CD8-positive, alpha-beta memory T cell (primary cell): ENCODE results near the gene ALG1. TPM values are rescaled to one million over a fixed set of nuclear protein-coding genes. Genes with fewer than 3 reads are reported as not detected.

Source experiments
- CTCF ChIA-PET: fragments of 350-600 bp; sonication (Branson Sonifier 250); formaldehyde crosslinking; loops from one replicate; lab custom pipeline; 2021; ENCODE audit warnings: antibody characterized with exemption; lab: Charles Lee
- POLR2A ChIA-PET: fragments of 350-600 bp; sonication (Branson Sonifier 250); formaldehyde crosslinking; loops from one replicate; lab custom pipeline; 2021; ENCODE audit warnings: antibody characterized with exemption; lab: Charles Lee
- DNase-seq, 5 donors: peaks; one replicate each; pipeline versions ENCODE4 v3.0.0 to v3.0.0-alpha.2; 2020 to 2022; ENCODE audit warnings: mixed read lengths in 1 of 5
- H3K27ac ChIP-seq: one replicate; pipeline ENCODE4 v1.7.0; 2013; ENCODE audit warnings: low read depth, mild to moderate bottlenecking, low read length, moderate library complexity
- H3K27me3 ChIP-seq: 2 replicates; pipeline ENCODE4 v1.7.0; 2013; ENCODE audit warnings: low read length, mild to moderate bottlenecking; ENCODE audit not compliant: insufficient read depth, poor library complexity, severe bottlenecking
- H3K36me3 ChIP-seq: 2 replicates; pipeline ENCODE4 v1.7.0; 2013; ENCODE audit warnings: mild to moderate bottlenecking, low read length, moderate library complexity; ENCODE audit not compliant: insufficient read depth
- H3K4me1 ChIP-seq: 2 replicates; pipeline ENCODE4 v1.7.0; 2013; ENCODE audit warnings: mild to moderate bottlenecking, low read length, moderate library complexity; ENCODE audit not compliant: insufficient read depth
- H3K4me3 ChIP-seq: 2 replicates; pipeline ENCODE4 v1.7.0; 2013; ENCODE audit warnings: mild to moderate bottlenecking, low read length
- H3K9me3 ChIP-seq: 2 replicates; pipeline ENCODE4 v1.7.0; 2013; ENCODE audit warnings: mild to moderate bottlenecking, low read length
- H3K27ac Mint-ChIP-seq, 8 donors: one replicate each; pipeline ENCODE4 v1.8.0; 2020 to 2021; ENCODE audit warnings: mixed read lengths in 8 of 8, mild to moderate bottlenecking in 6 of 8, inconsistent platforms in 3 of 8, moderate library complexity in 3 of 8
- H3K27me3 Mint-ChIP-seq, 2 donors: one replicate each; pipeline ENCODE4 v1.8.0; 2020 to 2021; ENCODE audit warnings: mixed read lengths in 2 of 2, mild to moderate bottlenecking in 1 of 2, moderate library complexity in 1 of 2
- H3K36me3 Mint-ChIP-seq, 3 donors: one replicate each; pipeline ENCODE4 v1.8.0; 2020 to 2021; ENCODE audit warnings: mixed read lengths in 3 of 3, inconsistent platforms in 1 of 3, mild to moderate bottlenecking in 1 of 3
- H3K4me1 Mint-ChIP-seq, 3 donors: one replicate each; pipeline ENCODE4 v1.8.0; 2020 to 2021; ENCODE audit warnings: mixed read lengths in 3 of 3, inconsistent platforms in 1 of 3, mild to moderate bottlenecking in 1 of 3
- H3K4me3 Mint-ChIP-seq, 7 donors: one replicate each; pipeline ENCODE4 v1.8.0; 2020 to 2021; ENCODE audit warnings: mixed read lengths in 7 of 7, mild to moderate bottlenecking in 6 of 7, moderate library complexity in 4 of 7, inconsistent platforms in 2 of 7
- H3K9me3 Mint-ChIP-seq, 5 donors: one replicate each; pipeline ENCODE4 v1.8.0; 2020 to 2022; ENCODE audit warnings: mixed read lengths in 5 of 5, mild to moderate bottlenecking in 3 of 5, moderate library complexity in 2 of 5, inconsistent platforms in 1 of 5
- polyA plus RNA-seq: library from polyadenylated mRNA; unstranded; fragments of 300-500 nt; fragmentation: Illumina TruSeq; gene quantifications from one replicate; pipeline ENCODE4 v1.2.3, GENCODE V29; 2021
- total RNA-seq, 2 experiments: library from RNA; stranded (reverse); gene quantifications; one replicate each; pipeline ENCODE4 v1.2.3, GENCODE V29; 2021

The ALG1 gene
- total and polyA plus RNA-seq, 3 experiments from 2014 or later = 32.8 to 50.7 (median 47.8) TPM

DNA sequence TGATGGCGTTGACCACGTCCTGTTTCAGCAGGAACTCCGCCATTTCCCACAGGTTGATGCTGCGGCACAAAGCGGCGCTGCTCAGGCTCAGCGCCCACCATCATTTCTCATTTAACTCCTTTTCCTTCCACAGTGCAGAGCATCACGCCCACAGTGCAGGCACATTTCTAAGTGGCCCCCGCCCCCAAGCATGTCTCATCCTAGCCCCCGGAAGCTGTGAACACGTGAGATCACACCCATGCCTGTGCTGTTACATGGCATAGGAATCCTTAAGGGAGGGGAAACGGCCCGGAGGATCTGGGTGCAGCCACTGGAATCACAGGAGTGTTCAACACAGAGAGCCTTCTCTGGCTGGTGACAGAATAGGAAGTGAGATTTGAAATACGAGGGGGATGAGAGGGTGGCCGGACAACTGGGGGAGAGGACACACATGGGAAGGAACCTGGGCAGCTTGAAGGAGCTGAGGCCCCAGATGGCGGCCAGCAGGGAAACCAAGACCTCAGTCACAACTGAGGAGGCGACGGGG is 42.6 kb upstream of the ALG1 start:
- H3K36me3 ChIP-seq = no peaks in the 10 kb centered on the region
- no peaks in the 10 kb centered on the region for H3K27me3 ChIP-seq
- ChIA-PET CTCF (no interaction called here), POLR2A (no interaction called here)
- H3K4me3 ChIP-seq = no peak overlapping the region
- no peaks in the 10 kb centered on the region for H3K9me3 ChIP-seq
- Mint-ChIP-seq H3K36me3 (peaks cover 0 to 51% (median 7%) of the 10 kb centered on the region in 3 donors), H3K9me3 (no peaks in the 10 kb centered on the region), H3K27ac (peak overlapping the region in 1 of 8 donors; percentile 72), H3K4me1 (peaks cover 9 to 16% (median 9%) of the 10 kb centered on the region in 3 donors), H3K4me3 (peak overlapping the region in 1 of 7 donors; percentile 72), H3K27me3 (no peaks in the 10 kb centered on the region)
- H3K27ac ChIP-seq = no peak overlapping the region
- DNase-seq = peak in 1 of 5 donors; percentile 7
- peaks cover 11% of the 10 kb centered on the region for H3K4me1 ChIP-seq

DNA sequence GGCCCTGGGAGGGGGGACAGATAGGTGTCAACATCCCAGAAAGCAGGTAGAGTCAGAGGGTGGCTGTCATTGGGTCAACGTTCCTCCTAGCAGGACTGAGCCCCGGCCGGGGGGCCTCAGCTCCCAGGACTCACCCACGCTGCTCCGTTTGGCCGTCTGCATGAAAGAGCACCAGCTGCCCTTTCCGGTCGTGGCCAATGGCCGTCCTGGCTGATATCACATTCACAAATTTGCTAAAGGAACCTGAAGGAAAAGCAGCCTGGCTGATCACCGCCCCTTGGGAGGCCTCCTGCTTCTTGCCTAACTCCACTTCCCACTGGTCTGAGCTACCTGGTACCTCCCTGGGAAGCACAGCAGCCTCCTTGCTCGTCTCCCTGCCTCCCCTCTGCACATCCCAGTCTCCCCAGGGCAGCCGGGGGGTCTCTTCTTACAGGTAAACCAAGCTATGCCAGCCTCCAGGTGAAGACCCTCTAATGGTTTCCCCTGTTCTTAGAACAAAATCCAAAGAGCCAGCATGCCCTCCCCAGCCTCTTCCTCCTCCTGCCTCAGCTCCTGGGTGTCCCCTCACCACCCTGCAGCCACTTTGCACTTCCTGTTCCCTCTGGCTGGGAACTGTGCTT is 41.3 kb upstream of the ALG1 start:
- H3K4me1 Mint-ChIP-seq = peaks cover 12 to 26% (median 17%) of the 10 kb centered on the region in 3 donors
- no peaks in the 10 kb centered on the region for H3K27me3 Mint-ChIP-seq
- ChIA-PET POLR2A (no interaction called here), CTCF (no interaction called here)
- Histone ChIP-seq H3K27me3 (no peaks in the 10 kb centered on the region), H3K4me1 (peaks cover 18% of the 10 kb centered on the region), H3K27ac (no peak overlapping the region), H3K36me3 (no peaks in the 10 kb centered on the region), H3K4me3 (no peak overlapping the region), H3K9me3 (no peaks in the 10 kb centered on the region)
- H3K36me3 Mint-ChIP-seq = peaks cover 0 to 46% (median 7%) of the 10 kb centered on the region in 3 donors
- H3K27ac Mint-ChIP-seq = peak overlapping the region in 1 of 8 donors; percentile 92
- H3K9me3 Mint-ChIP-seq = no peaks in the 10 kb centered on the region
- peak overlapping the region in 1 of 7 donors; percentile 72 for H3K4me3 Mint-ChIP-seq
- DNase-seq = peak in 1 of 5 donors; percentile 8

DNA sequence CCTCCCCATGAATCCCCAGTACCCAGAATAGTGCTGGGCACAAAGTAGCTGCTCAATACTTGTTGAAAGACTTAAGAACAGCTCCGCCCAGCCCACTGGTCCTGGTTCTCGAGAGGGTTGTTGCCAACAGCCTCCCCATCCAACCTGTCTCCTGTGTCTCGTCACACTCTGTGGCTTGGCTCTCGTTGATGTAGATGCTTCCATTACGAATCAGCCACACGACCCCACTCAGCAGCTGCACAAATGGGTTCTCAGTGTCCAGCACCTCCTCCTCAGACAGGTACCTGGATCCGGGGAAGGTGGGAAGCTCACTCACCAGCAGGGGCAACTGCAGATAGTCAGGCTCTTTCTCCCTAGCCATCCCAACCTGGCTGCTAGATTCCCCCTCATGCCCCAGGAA is 40.0 kb upstream of the ALG1 start:
- no peak overlapping the region for H3K27ac ChIP-seq
- ChIA-PET POLR2A (no interaction called here), CTCF (interaction anchor here (1.4 kb wide), 1 partner anchor 25 kb away, joined by 5 read pairs; no protein-coding TSS in a partner anchor)
- H3K27me3 ChIP-seq = no peaks in the 10 kb centered on the region
- Mint-ChIP-seq H3K36me3 (peaks cover 0 to 44% (median 7%) of the 10 kb centered on the region in 3 donors), H3K27me3 (no peaks in the 10 kb centered on the region), H3K4me1 (peaks cover 12 to 26% (median 17%) of the 10 kb centered on the region in 3 donors), H3K27ac (no peak overlapping the region), H3K9me3 (no peaks in the 10 kb centered on the region), H3K4me3 (peak overlapping the region in 6 of 7 donors; percentile 57 to 83 (median 70))
- peak in 1 of 5 donors; percentile 14 for DNase-seq
- peaks cover 18% of the 10 kb centered on the region for H3K4me1 ChIP-seq
- no peaks in the 10 kb centered on the region for H3K9me3 ChIP-seq
- no peaks in the 10 kb centered on the region for H3K36me3 ChIP-seq
- H3K4me3 ChIP-seq = no peak overlapping the region

DNA sequence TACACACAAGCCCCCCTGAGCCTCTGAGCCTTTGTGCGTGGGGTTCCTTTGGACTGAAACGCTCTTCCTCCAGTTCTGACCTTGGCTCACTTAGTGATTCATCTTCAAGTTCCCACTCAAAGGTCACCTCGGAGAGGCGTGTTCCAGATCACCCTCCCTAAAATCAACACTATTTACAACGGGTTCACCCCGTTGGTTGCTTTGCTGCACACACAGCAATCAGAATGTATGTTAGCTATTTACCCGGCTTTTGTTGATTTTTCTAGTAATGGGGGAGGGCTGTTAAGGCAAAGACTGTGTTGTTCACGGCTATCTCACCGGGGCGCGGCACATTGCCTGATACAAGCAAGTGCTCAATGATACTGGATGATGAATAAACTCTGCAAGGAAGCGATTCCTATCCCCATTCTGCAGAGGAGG is 38.9 kb upstream of the ALG1 start:
- POLR2A ChIA-PET = no interaction called here
- peak in 1 of 5 donors; percentile 3 for DNase-seq
- H3K27ac Mint-ChIP-seq = peak overlapping the region in 7 of 8 donors; percentile 42 to 88 (median 57)

DNA sequence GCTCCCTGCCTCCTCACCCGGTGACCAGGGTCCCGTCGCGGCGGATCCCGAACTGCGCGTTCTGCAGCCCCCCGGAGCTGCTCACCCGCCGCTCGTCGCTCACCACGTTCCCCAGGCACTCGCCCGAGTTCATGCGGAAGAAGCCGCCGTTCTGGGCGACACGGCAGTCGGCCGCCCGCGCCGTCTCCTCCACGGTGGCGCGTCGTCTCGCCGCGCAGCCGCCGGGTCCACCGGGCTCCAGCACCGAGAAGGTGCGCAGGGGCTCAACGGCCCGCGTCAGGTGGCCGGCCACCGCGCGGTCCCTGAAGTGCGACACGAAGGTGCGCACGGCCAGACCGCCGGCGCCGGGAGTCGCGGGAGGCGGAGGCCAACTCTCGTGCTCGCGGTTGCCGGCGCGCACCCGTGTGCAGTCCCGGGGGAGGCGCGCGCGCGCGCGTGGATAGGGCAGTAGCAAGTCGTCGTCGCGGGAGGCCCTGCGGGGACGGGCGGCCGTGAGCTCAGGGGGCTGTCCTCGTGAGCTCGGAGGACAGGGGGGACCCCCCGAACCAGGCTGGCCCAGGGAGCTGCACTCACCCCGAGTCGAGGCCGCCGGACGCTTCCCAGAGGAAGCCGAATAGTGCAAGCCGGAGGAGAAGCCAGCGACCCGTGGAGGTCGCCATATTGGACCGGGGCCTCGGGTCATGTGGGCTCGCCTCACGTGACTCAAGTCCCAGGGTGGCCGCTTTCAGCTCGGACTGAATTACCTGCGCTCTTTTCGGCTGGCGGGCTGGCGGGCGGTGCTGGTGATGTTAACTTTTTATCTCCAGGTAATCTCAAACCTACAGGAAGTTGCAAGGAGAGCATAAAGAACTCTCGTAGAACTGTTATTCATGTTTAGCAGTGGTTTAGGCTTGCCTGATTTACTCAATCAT is 38.1 kb upstream of the ALG1 start, which contains the start of gene NAGPA:
TSS of gene NAGPA (minus strand) at position 680 of the 911 bp plus-strand sequence. CDS start at position 659, 21 bp downstream.
- Histone ChIP-seq H3K9me3 (no peaks in the 10 kb centered on the region), H3K4me1 (peaks cover 18% of the 10 kb centered on the region), H3K36me3 (no peaks in the 10 kb centered on the region), H3K4me3 (peak within 1 kb of the TSS; percentile 68), H3K27ac (peak within 1 kb of the TSS; percentile 31), H3K27me3 (no peaks in the 10 kb centered on the region)
- no peaks in the 10 kb centered on the region for H3K9me3 Mint-ChIP-seq
- H3K4me1 Mint-ChIP-seq = peaks cover 12 to 26% (median 17%) of the 10 kb centered on the region in 3 donors
- ChIA-PET CTCF (interaction anchor here (0.6 to 1.5 kb wide), 5 partner anchors 23 to 416 kb away, joined by 3 to 4 read pairs (median 3); partner anchors contain the start of genes ALG1, ANKS3 and DNAAF8), POLR2A (interaction anchor here (0.5 to 1.7 kb wide), 4 partner anchors 39 to 1317 kb away, joined by 3 to 10 read pairs (median 4); partner anchors contain the start of genes ALG1, ANKS3, DNAAF8 and TRAP1)
- H3K36me3 Mint-ChIP-seq = peaks cover 0 to 28% (median 7%) of the 10 kb centered on the region in 3 donors
- peak; percentile 75 to 90 (median 80) for DNase-seq
- H3K27me3 Mint-ChIP-seq = no peaks in the 10 kb centered on the region
- peak within 1 kb of the TSS; percentile 70 to 98 (median 91) for H3K27ac Mint-ChIP-seq
- peak within 1 kb of the TSS; percentile 87 to 93 (median 90) for H3K4me3 Mint-ChIP-seq

More for the DNA sequence above, 38.9 kb upstream of the ALG1 start:
- Histone ChIP-seq H3K4me3 (peak overlapping the region; percentile 68), H3K36me3 (no peaks in the 10 kb centered on the region), H3K27me3 (no peaks in the 10 kb centered on the region), H3K27ac (peak overlapping the region; percentile 31), H3K9me3 (no peaks in the 10 kb centered on the region), H3K4me1 (peaks cover 18% of the 10 kb centered on the region)
- Mint-ChIP-seq H3K27me3 (no peaks in the 10 kb centered on the region), H3K9me3 (no peaks in the 10 kb centered on the region), H3K4me3 (peak overlapping the region; percentile 61 to 92 (median 79)), H3K4me1 (peaks cover 12 to 26% (median 17%) of the 10 kb centered on the region in 3 donors), H3K36me3 (peaks cover 0 to 35% (median 7%) of the 10 kb centered on the region in 3 donors)
- CTCF ChIA-PET = interaction anchor here (1.4 kb wide), 1 partner anchor 24 kb away, joined by 5 read pairs; no protein-coding TSS in a partner anchor

DNA sequence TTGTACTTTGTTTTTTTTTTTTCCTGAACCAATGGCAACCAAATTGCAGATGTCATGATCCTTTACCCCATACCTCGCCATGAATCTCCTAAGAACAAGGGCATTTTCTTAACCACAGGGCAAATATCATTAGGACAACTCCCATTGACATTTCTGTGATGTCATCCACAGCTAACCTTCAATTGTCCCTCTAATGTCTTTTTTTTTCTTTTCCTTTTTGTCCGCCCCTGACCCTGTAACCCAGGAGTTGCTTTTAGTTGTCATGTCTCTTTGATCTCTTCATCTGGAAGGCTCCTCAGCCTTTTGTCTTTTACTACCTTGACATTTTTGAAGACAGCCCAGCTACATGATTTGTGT is 37.5 kb upstream of the ALG1 start:
- Mint-ChIP-seq H3K4me3 (peak overlapping the region; percentile 87 to 93 (median 90)), H3K36me3 (peaks cover 0 to 22% (median 3%) of the 10 kb centered on the region in 3 donors), H3K4me1 (peaks cover 12 to 26% (median 17%) of the 10 kb centered on the region in 3 donors), H3K9me3 (no peaks in the 10 kb centered on the region), H3K27me3 (no peaks in the 10 kb centered on the region), H3K27ac (peak overlapping the region; percentile 70 to 98 (median 91))
- Histone ChIP-seq H3K9me3 (no peaks in the 10 kb centered on the region), H3K27me3 (no peaks in the 10 kb centered on the region), H3K4me3 (peak overlapping the region; percentile 68), H3K27ac (peak overlapping the region; percentile 17), H3K4me1 (peaks cover 18% of the 10 kb centered on the region), H3K36me3 (no peaks in the 10 kb centered on the region)
- CTCF ChIA-PET = interaction anchor here (0.6 to 1.5 kb wide), 5 partner anchors 22 to 417 kb away, joined by 3 to 4 read pairs (median 3); partner anchors contain the start of genes ALG1, ANKS3 and DNAAF8
- POLR2A ChIA-PET = interaction anchor here (0.9 to 1.7 kb wide), 3 partner anchors 38 to 1317 kb away, joined by 3 to 10 read pairs (median 4); partner anchors contain the start of genes ALG1, ANKS3, DNAAF8 and TRAP1
- no peak for DNase-seq

DNA sequence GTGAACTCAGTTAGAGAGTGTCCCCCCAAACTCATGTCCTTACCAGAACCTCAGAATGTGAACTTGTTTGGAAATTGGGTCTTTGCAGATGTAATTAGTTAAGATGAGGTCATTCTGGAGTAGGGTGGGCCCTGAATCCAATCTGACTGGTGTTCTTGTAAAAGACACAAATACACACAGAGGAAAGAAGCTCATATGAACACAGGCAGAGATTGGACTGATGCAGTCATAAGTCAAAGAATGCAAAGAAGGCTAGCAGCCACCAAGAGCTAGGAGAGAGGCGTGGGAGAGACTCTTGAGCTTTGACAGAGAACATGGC is 35.8 kb upstream of the ALG1 start:
- Histone ChIP-seq H3K27ac (no peak overlapping the region), H3K27me3 (no peaks in the 10 kb centered on the region), H3K9me3 (no peaks in the 10 kb centered on the region), H3K4me1 (peaks cover 18% of the 10 kb centered on the region), H3K4me3 (no peak overlapping the region), H3K36me3 (no peaks in the 10 kb centered on the region)
- Mint-ChIP-seq H3K27ac (peak overlapping the region in 2 of 8 donors; percentile 28 to 59), H3K27me3 (peaks cover 0 to 2% of the 10 kb centered on the region in 2 donors), H3K9me3 (no peaks in the 10 kb centered on the region), H3K4me1 (peaks cover 12 to 26% (median 17%) of the 10 kb centered on the region in 3 donors), H3K4me3 (peak overlapping the region in 1 of 7 donors; percentile 83), H3K36me3 (peaks cover 0 to 11% (median 3%) of the 10 kb centered on the region in 3 donors)
- DNase-seq = no peak
- ChIA-PET CTCF (no interaction called here), POLR2A (no interaction called here)
